HepG2 (cell line): ENCODE data around the gene OPRM1. TPM values are rescaled to one million over a fixed set of nuclear protein-coding genes. Genes with fewer than 3 reads are reported as not detected.

Experiments
- ATAC-seq: fragments of 200-7000 bp; cut with Tn5 transposase; 3 replicates; pipeline ENCODE4 v1.9.1; 2020; ENCODE audit warnings: mild to moderate bottlenecking, moderate library complexity
- BruUV-seq: library from RNA; stranded (reverse); fragments of 400-500 nt; replicated peaks from 2 replicates; lab custom pipeline; 2021; lab: Mats Ljungman, UMichigan
- CTCF ChIA-PET: fragments of 300-600 bp; formaldehyde crosslinking; extraction: SDS; loops from one replicate; lab custom pipeline; 2021; ENCODE audit warnings: low total read pairs, inconsistent platforms, low intra/inter-chr PET ratio; lab: Yijun Ruan, JAX
- POLR2A ChIA-PET: fragments of 350-600 bp; sonication (Branson Sonifier 250); formaldehyde crosslinking; loops from one replicate; lab custom pipeline; 2020; ENCODE audit warnings: antibody characterized with exemption, inconsistent platforms; lab: Yijun Ruan, JAX
- DNase-seq: peaks from one replicate; pipeline ENCODE4 v3.0.0-alpha.2; 2015; ENCODE audit warnings: low spot score
- FAIRE-seq: peaks from 3 replicates; lab custom pipeline; 2011; peaks lifted over from hg19 to GRCh38; lab: Jason Lieb, UNC
- H2AFZ ChIP-seq: one replicate; pipeline ENCODE4 v1.6.1; 2011; ENCODE audit warnings: low read length, inconsistent platforms
- H3K27ac ChIP-seq: fragments of 300-600 bp; 3 replicates; pipeline ENCODE4 v1.8.0; 2011; ENCODE audit warnings: mixed run types, mild to moderate bottlenecking, mixed read lengths, low read length, inconsistent platforms; ENCODE audit not compliant: insufficient read depth; ENCODE audit errors: extremely low read length
- H3K27me3 ChIP-seq, 2 experiments: fragments of 200-600 bp in 1 of 2; 2 replicates in 1 of 2; 3 replicates in 1 of 2; pipeline versions ENCODE4 v1.6.0 to v1.8.0; 2011; ENCODE audit warnings: low read length in 2 of 2, mild to moderate bottlenecking in 2 of 2, moderate library complexity in 2 of 2, inconsistent platforms in 1 of 2; ENCODE audit not compliant: insufficient read depth in 2 of 2, control insufficient read depth in 1 of 2
- H3K36me3 ChIP-seq, 2 experiments: fragments of 200-600 bp in 1 of 2; replicated peaks in 1 of 2; 2 replicates in 1 of 2; 3 replicates in 1 of 2; pipeline versions ENCODE4 v1.5.1 to v1.8.0; 2011; ENCODE audit warnings: low read length in 2 of 2, inconsistent platforms in 1 of 2; ENCODE audit not compliant: insufficient read depth in 2 of 2, control insufficient read depth in 1 of 2
- H3K4me1 ChIP-seq: 2 replicates; pipeline ENCODE4 v1.5.1; 2012; ENCODE audit warnings: low read length, inconsistent platforms; ENCODE audit not compliant: insufficient read depth
- H3K4me2 ChIP-seq: 2 replicates; pipeline ENCODE4 v1.6.0; 2011; ENCODE audit warnings: low read depth, low read length, inconsistent platforms
- H3K4me3 ChIP-seq, 3 experiments: fragments of 200-600 bp in 1 of 3; sonication (generic), shearing (Covaris generic) in 1 of 3; replicated peaks in 1 of 3; 2 replicates each; pipeline ENCODE4 v1.5.1; 2011 to 2016; ENCODE audit warnings: low read length in 3 of 3, inconsistent platforms in 2 of 3, low read depth in 2 of 3, mild to moderate bottlenecking in 2 of 3, control low read depth in 1 of 3, mixed read lengths in 1 of 3; ENCODE audit not compliant: insufficient read depth in 1 of 3
- H3K79me2 ChIP-seq: one replicate; pipeline ENCODE4 v1.6.1; 2011; ENCODE audit warnings: low read length, inconsistent platforms; ENCODE audit not compliant: insufficient read depth
- H3K9ac ChIP-seq: 2 replicates; pipeline ENCODE4 v1.6.0; 2011; ENCODE audit warnings: mild to moderate bottlenecking, low read depth, low read length, inconsistent platforms; ENCODE audit not compliant: insufficient read depth
- H3K9me3 ChIP-seq: 2 replicates; pipeline ENCODE4 v1.5.1; 2012; ENCODE audit warnings: mild to moderate bottlenecking, low read length
- H4K20me1 ChIP-seq: 2 replicates; pipeline ENCODE4 v1.6.0; 2011; ENCODE audit warnings: inconsistent platforms, mild to moderate bottlenecking, low read length, moderate library complexity; ENCODE audit not compliant: insufficient read depth
- HIVEP1 ChIP-seq: sonication (generic); formaldehyde crosslinking; IDR thresholded peaks from 2 replicates; pipeline ENCODE4 v1.4.0; 2020; ENCODE audit warnings: mild to moderate bottlenecking, missing genetic modification reagents
- KMT2A ChIP-seq: sonication (generic); formaldehyde crosslinking; IDR thresholded peaks from 2 replicates; pipeline ENCODE4 v1.4.0; 2020; ENCODE audit warnings: missing genetic modification reagents
- ZKSCAN1 ChIP-seq: fragments of 150-350 bp; IDR thresholded peaks from 2 replicates; pipeline ENCODE4 v1.6.1; 2014; ENCODE audit warnings: low read length
- ZNF484 ChIP-seq: sonication (generic); formaldehyde crosslinking; IDR thresholded peaks from 2 replicates; pipeline ENCODE4 v1.5.1; 2020; ENCODE audit warnings: mild to moderate bottlenecking, low read depth, missing genetic modification reagents, borderline replicate concordance
- ZNF564 ChIP-seq: sonication (generic); formaldehyde crosslinking; IDR thresholded peaks from 2 replicates; pipeline ENCODE4 v1.8.1; 2023; ENCODE audit warnings: mild to moderate bottlenecking, missing genetic modification reagents
- WGBS: methylation state at CpG from one replicate; pipeline ENCODE4 v1.1.6; 2017; ENCODE audit warnings: low lambda C conversion rate; 5-methylcytosine and 5-hydroxymethylcytosine counted together
- in situ Hi-C: cut with HindIII; loops from 2 replicates; pipeline ENCODE4 v1.10.0; 2017; ENCODE audit warnings: low pct_unique_long_range_greater_than_20kb; ENCODE audit not compliant: extremely low pct_ligation_motif_present
- intact Hi-C: fragments of 100-400 bp; cut with micrococcal nuclease; formaldehyde crosslinking; loops from one replicate; pipeline ENCODE4 v1.10.0; 2022; ENCODE audit not compliant: unreplicated experiment
- polyA plus RNA-seq, 8 experiments: library from polyadenylated mRNA; depleted of rRNA in 3 of 8; stranded (reverse) in 7 of 8; unstranded in 1 of 8; fragments of >200 nt; fragmentation: Illumina TruSeq in 4 of 8; extraction: Trizol in 4 of 8; gene quantifications; 2 replicates each; pipeline versions ENCODE4 v1.2.1 to v1.2.3, GENCODE V29; 2011 to 2016; ENCODE audit warnings: low read depth in 4 of 8, missing spikeins in 1 of 8, mixed read lengths in 1 of 8; ENCODE audit not compliant: insufficient read depth in 1 of 8
- total RNA-seq, 5 experiments: library from RNA; depleted of rRNA; stranded (reverse); fragments of >200 nt; fragmentation: Illumina TruSeq; extraction: Trizol; gene quantifications; 2 replicates each; pipeline ENCODE4 v1.2.3, GENCODE V29; 2016; ENCODE audit warnings: low read depth in 1 of 5
- TF ChIP-seq, protein P1 (sequence below): sonication (generic); formaldehyde crosslinking; IDR thresholded peaks from 2 replicates; pipeline ENCODE4; 2020; ENCODE audit warnings: missing genetic modification reagents, mild to moderate bottlenecking, borderline replicate concordance
- TF ChIP-seq, protein P2 (sequence below): IDR thresholded peaks from 2 replicates; pipeline ENCODE4 v1.6.1; 2012; ENCODE audit warnings: low read depth, low read length, improper control_type of control experiment
- TF ChIP-seq, protein P3 (sequence below): sonication (generic); formaldehyde crosslinking; IDR thresholded peaks from 2 replicates; pipeline ENCODE4 v1.5.0; 2020; ENCODE audit warnings: mild to moderate bottlenecking, missing genetic modification reagents, borderline replicate concordance
- TF ChIP-seq, protein P4 (sequence below): sonication (generic); formaldehyde crosslinking; IDR thresholded peaks from 2 replicates; pipeline ENCODE4 v1.5.1; 2020; ENCODE audit warnings: missing genetic modification reagents, mild to moderate bottlenecking, borderline replicate concordance
- TF ChIP-seq, protein P5 (sequence below): sonication (generic); formaldehyde crosslinking; IDR thresholded peaks from 2 replicates; pipeline ENCODE4 v1.5.1; 2020; ENCODE audit warnings: mild to moderate bottlenecking, missing genetic modification reagents

The OPRM1 gene
- total and polyA plus RNA-seq, 2 of the 13 experiments (the other 11 are each of a cell fraction or from before 2014, with no cell fraction given), result not detected

DNA sequence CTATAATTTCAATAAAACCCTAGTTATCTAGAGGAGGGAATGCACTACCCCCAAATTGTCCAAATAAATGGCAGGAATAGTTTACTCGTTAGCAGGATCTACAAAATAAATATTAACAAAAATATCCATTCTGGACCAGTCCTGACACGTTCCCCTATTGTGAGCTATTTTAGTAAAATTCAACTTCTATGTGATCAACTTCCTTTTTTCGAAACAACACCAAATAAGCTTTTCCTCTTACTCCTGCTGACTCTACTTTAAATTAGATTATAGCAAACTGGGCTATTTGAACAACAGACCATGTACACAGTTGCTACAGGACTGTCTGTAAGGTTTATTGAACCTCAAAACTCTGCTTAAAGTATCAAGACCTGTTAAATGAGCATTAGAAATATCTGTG is 163.3 kb downstream of the OPRM1 start (continued):
- TF ChIP-seq, protein P1, sequence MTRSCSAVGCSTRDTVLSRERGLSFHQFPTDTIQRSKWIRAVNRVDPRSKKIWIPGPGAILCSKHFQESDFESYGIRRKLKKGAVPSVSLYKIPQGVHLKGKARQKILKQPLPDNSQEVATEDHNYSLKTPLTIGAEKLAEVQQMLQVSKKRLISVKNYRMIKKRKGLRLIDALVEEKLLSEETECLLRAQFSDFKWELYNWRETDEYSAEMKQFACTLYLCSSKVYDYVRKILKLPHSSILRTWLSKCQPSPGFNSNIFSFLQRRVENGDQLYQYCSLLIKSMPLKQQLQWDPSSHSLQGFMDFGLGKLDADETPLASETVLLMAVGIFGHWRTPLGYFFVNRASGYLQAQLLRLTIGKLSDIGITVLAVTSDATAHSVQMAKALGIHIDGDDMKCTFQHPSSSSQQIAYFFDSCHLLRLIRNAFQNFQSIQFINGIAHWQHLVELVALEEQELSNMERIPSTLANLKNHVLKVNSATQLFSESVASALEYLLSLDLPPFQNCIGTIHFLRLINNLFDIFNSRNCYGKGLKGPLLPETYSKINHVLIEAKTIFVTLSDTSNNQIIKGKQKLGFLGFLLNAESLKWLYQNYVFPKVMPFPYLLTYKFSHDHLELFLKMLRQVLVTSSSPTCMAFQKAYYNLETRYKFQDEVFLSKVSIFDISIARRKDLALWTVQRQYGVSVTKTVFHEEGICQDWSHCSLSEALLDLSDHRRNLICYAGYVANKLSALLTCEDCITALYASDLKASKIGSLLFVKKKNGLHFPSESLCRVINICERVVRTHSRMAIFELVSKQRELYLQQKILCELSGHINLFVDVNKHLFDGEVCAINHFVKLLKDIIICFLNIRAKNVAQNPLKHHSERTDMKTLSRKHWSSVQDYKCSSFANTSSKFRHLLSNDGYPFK, result no peak
- TF ChIP-seq, protein P2, sequence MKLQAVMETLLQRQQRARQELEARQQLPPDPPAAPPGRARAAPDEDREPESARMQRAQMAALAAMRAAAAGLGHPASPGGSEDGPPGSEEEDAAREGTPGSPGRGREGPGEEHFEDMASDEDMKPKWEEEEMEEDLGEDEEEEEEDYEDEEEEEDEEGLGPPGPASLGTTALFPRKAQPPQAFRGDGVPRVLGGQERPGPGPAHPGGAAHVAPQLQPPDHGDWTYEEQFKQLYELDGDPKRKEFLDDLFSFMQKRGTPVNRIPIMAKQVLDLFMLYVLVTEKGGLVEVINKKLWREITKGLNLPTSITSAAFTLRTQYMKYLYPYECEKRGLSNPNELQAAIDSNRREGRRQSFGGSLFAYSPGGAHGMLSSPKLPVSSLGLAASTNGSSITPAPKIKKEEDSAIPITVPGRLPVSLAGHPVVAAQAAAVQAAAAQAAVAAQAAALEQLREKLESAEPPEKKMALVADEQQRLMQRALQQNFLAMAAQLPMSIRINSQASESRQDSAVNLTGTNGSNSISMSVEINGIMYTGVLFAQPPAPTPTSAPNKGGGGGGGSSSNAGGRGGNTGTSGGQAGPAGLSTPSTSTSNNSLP, result no peak

DNA sequence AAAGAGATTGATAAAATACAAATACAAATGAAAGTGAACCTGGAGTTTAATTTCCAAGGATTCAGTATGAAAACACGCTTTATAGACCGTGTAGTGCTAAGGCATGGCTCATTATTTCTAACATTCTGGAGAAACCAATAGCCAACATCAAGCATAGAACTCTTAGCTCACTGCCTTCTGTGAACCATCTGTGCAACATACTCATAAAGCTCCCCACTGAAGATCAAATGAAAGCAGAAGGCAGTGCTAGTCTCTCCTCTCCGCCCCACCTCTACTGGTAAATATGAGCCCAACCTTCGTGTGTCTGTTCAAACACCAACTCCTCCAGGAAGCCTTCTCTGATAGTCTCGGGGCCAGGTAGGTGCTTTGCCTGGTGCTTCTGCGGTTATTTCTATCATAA is 163.9 kb downstream of the OPRM1 start:
- CTCF ChIA-PET, result no interaction called here
- 5% methylated on average over 6 of the region's 6 CpGs for WGBS
- H3K4me2 ChIP-seq, result no peak overlapping the region
- no peak for FAIRE-seq
- no peak overlapping the region for H3K27ac ChIP-seq
- no TSS peak for BruUV-seq
- H3K36me3 ChIP-seq, result no peaks in the 10 kb centered on the region
- in situ Hi-C loops (no loop called here), intact Hi-C loops (no loop called here)
- H3K4me3 ChIP-seq, result no peak overlapping the region
- POLR2A ChIA-PET, result no interaction called here
- H3K4me1 ChIP-seq, result no peaks in the 10 kb centered on the region
- H4K20me1 ChIP-seq, result no peaks in the 10 kb centered on the region
- no peaks in the 10 kb centered on the region for H3K79me2 ChIP-seq
- H3K27me3 ChIP-seq, result peaks cover 0 to 4% of the 10 kb centered on the region in 2 experiments; a peak in 2 of 5 replicates
- H2AFZ ChIP-seq, result no peak overlapping the region
- no peak for ATAC-seq
- H3K9me3 ChIP-seq, result no peaks in the 10 kb centered on the region
- H3K9ac ChIP-seq, result no peak overlapping the region
- DNase-seq, result no peak
- TF ChIP-seq, protein P3, sequence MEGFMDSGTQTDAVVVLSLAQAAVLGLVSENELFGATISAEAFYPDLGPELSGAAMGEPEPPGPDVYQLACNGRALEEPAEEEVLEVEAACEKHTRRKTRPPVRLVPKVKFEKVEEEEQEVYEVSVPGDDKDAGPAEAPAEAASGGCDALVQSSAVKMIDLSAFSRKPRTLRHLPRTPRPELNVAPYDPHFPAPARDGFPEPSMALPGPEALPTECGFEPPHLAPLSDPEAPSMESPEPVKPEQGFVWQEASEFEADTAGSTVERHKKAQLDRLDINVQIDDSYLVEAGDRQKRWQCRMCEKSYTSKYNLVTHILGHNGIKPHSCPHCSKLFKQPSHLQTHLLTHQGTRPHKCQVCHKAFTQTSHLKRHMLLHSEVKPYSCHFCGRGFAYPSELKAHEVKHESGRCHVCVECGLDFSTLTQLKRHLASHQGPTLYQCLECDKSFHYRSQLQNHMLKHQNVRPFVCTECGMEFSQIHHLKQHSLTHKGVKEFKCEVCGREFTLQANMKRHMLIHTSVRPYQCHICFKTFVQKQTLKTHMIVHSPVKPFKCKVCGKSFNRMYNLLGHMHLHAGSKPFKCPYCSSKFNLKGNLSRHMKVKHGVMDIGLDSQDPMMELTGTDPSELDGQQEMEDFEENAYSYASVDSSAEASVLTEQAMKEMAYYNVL, result no peak
- TF ChIP-seq KMT2A (no peak), HIVEP1 (CRISPR knock-in tag) (no peak), ZNF484 (no peak), ZKSCAN1 (no peak), ZNF564 (CRISPR knock-in tag) (no peak)
- TF ChIP-seq, protein P4, sequence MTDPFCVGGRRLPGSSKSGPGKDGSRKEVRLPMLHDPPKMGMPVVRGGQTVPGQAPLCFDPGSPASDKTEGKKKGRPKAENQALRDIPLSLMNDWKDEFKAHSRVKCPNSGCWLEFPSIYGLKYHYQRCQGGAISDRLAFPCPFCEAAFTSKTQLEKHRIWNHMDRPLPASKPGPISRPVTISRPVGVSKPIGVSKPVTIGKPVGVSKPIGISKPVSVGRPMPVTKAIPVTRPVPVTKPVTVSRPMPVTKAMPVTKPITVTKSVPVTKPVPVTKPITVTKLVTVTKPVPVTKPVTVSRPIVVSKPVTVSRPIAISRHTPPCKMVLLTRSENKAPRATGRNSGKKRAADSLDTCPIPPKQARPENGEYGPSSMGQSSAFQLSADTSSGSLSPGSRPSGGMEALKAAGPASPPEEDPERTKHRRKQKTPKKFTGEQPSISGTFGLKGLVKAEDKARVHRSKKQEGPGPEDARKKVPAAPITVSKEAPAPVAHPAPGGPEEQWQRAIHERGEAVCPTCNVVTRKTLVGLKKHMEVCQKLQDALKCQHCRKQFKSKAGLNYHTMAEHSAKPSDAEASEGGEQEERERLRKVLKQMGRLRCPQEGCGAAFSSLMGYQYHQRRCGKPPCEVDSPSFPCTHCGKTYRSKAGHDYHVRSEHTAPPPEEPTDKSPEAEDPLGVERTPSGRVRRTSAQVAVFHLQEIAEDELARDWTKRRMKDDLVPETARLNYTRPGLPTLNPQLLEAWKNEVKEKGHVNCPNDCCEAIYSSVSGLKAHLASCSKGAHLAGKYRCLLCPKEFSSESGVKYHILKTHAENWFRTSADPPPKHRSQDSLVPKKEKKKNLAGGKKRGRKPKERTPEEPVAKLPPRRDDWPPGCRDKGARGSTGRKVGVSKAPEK (CRISPR knock-in tag), result no peak
- TF ChIP-seq, protein P5, sequence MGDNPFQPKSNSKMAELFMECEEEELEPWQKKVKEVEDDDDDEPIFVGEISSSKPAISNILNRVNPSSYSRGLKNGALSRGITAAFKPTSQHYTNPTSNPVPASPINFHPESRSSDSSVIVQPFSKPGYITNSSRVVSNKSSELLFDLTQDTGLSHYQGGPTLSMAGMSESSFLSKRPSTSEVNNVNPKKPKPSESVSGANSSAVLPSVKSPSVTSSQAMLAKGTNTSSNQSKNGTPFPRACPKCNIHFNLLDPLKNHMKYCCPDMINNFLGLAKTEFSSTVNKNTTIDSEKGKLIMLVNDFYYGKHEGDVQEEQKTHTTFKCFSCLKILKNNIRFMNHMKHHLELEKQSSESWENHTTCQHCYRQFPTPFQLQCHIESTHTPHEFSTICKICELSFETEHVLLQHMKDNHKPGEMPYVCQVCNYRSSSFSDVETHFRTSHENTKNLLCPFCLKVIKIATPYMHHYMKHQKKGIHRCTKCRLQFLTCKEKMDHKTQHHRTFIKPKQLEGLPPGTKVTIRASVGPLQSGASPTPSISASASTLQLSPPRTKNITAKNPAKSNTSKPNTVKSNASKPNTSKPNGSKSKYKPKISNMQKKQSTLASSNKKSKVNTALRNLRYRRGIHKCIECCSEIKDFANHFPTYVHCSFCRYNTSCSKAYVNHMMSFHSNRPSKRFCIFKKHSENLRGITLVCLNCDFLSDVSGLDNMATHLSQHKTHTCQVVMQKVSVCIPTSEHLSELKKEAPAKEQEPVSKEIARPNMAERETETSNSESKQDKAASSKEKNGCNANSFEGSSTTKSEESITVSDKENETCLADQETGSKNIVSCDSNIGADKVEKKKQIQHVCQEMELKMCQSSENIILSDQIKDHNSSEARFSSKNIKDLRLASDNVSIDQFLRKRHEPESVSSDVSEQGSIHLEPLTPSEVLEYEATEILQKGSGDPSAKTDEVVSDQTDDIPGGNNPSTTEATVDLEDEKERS (CRISPR knock-in tag), result no peak
